ENCODE results near the gene COX8C. TPM values are rescaled to one million over a fixed set of nuclear protein-coding genes. Genes with fewer than 3 reads are reported as not detected.

Gene COX8C
- total RNA-seq, 4 donors from 2014 or later: not detected

DNA sequence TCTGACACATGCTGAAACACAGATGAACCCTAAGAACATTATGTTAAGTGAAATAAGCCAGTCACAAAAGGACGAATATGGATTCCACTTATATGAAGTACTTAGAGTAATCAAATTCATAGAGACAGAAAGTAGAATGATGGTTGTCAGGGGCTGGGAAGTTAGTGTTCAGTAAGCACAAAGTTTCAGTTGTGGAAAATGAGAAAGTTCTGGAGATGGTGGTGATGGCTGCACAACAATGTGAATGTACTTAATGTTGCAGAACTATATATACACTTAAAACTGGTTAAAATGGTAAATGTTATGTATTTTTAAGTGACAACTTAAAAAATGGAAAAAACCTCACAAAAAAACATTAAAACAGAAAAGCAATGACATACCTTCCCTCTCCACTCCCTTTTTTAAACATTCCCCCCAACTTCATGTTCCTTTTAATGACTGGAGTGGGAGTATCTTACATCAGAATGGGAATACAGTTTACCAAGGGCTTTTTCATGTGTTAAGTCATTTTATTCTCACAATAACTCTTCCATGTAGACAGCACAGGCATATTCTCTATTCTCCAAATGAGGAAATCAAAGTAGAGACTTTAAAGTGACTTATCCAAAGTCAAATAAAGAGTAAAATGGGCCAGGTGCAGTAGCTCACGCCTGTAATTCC is 38.2 kb upstream of the COX8C start:
- Histone ChIP-seq H3K27ac (no peak overlapping the region), H3K27me3 (no peaks in the 10 kb centered on the region), H3K4me3 (no peak overlapping the region), H3K4me1 (peaks cover 20% of the 10 kb centered on the region), H3K9me3 (no peaks in the 10 kb centered on the region), H3K36me3 (no peaks in the 10 kb centered on the region)
- TF ChIP-seq POLR2AphosphoS5 (IDR thresholded peaks at IDR 0.05): no peak
- no peak for TF ChIP-seq POLR2A (IDR thresholded peaks at IDR 0.05)
- TF ChIP-seq, protein P1, sequence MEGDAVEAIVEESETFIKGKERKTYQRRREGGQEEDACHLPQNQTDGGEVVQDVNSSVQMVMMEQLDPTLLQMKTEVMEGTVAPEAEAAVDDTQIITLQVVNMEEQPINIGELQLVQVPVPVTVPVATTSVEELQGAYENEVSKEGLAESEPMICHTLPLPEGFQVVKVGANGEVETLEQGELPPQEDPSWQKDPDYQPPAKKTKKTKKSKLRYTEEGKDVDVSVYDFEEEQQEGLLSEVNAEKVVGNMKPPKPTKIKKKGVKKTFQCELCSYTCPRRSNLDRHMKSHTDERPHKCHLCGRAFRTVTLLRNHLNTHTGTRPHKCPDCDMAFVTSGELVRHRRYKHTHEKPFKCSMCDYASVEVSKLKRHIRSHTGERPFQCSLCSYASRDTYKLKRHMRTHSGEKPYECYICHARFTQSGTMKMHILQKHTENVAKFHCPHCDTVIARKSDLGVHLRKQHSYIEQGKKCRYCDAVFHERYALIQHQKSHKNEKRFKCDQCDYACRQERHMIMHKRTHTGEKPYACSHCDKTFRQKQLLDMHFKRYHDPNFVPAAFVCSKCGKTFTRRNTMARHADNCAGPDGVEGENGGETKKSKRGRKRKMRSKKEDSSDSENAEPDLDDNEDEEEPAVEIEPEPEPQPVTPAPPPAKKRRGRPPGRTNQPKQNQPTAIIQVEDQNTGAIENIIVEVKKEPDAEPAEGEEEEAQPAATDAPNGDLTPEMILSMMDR (IDR thresholded peaks at IDR 0.05): no peak
- TF ChIP-seq EP300 (IDR thresholded peaks at IDR 0.05): no peak
- no peak for DNase-seq (ENCODE audit: low spot score in 2 of 2)
- 91% methylated on average over 2 of the region's 2 CpGs for WGBS

DNA sequence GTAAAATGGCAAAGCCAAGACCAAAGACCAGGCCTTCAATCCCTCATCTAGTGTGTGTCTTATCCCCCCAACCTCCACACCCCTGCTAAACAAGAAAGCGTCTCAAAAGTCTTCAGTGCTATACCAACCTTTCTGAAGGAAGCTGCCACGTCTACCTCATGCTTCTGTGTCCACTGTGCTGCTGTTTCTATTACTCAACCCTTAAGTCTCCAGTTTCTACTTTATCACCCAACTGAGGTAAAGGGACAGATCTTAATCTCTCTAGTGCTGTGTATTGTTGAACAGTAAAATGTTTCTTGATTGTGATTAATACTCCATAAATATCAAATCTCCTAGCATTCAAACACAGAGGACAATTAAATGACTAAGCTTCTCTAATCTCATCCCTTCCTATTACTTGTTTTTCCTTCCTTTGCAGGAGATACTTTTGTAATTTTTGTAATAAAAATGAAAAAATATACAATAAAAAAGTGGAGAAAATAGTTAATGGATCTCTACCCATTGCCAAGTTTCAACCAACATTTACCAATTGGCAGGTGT is 37.5 kb upstream of the COX8C start:
- Histone ChIP-seq H3K27ac (no peak overlapping the region), H3K4me3 (no peak overlapping the region), H3K36me3 (no peaks in the 10 kb centered on the region), H3K27me3 (no peaks in the 10 kb centered on the region), H3K9me3 (no peaks in the 10 kb centered on the region), H3K4me1 (peaks cover 14% of the 10 kb centered on the region)
- WGBS: 94% methylated on average over 2 of the region's 2 CpGs
- TF ChIP-seq EP300 (IDR thresholded peaks at IDR 0.05) (no peak), POLR2AphosphoS5 (IDR thresholded peaks at IDR 0.05) (no peak), POLR2A (IDR thresholded peaks at IDR 0.05) (no peak)
- TF ChIP-seq, protein P1 (IDR thresholded peaks at IDR 0.05): no peak
- DNase-seq (ENCODE audit: low spot score in 2 of 2): no peak

DNA sequence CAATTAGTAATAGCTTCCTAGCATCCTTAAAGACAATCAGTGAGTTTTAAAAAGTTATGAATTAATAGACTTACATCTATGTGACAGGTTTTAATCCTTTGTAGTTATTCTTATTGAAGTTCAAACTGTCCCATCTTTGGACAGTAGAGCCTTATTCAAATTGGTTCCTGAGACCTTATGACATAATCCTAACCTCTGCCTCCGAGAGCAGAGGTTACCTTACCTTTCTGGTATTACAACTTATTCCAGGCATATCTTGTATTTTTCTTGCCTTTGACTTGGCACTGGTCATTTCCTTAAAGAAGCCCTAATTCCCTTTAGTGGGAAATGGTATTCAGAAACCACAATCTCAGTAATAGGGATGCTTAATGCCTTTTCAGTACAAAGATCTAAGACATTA is 35.9 kb upstream of the COX8C start:
- DNase-seq (ENCODE audit: low spot score in 2 of 2): no peak
- H3K36me3 ChIP-seq: no peaks in the 10 kb centered on the region
- no peaks in the 10 kb centered on the region for H3K27me3 ChIP-seq
- H3K9me3 ChIP-seq: no peaks in the 10 kb centered on the region
- H3K4me1 ChIP-seq: peaks cover 14% of the 10 kb centered on the region
- TF ChIP-seq, protein P1 (IDR thresholded peaks at IDR 0.05): no peak
- TF ChIP-seq POLR2AphosphoS5 (IDR thresholded peaks at IDR 0.05) (no peak), POLR2A (IDR thresholded peaks at IDR 0.05) (no peak), EP300 (IDR thresholded peaks at IDR 0.05) (no peak)
- no peak overlapping the region for H3K27ac ChIP-seq
- H3K4me3 ChIP-seq: no peak overlapping the region
- WGBS: 57% methylated on average over 1 of the region's 1 CpG

DNA sequence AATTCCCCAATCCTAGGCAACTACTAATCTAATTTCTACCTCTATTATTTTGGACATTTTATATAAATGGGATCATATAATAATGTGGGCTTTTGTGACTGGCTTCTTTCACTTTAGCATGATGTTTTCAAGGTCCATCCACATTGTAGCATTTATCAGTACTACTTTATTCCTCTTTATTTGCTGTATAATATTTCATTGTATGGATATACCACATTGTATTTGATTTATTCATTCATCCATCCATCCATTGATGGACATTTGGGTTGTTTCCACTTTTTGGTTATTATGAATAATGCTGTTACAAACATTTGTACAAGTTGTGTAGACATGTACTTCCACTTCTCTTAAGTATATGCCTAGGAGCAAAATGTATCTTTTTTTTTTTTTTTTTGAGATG is 31.4 kb upstream of the COX8C start:
- Histone ChIP-seq H3K9me3 (no peaks in the 10 kb centered on the region), H3K27me3 (no peaks in the 10 kb centered on the region), H3K36me3 (no peaks in the 10 kb centered on the region), H3K4me1 (peaks cover 21% of the 10 kb centered on the region), H3K27ac (no peak overlapping the region), H3K4me3 (no peak overlapping the region)
- TF ChIP-seq EP300 (IDR thresholded peaks at IDR 0.05) (no peak), POLR2AphosphoS5 (IDR thresholded peaks at IDR 0.05) (no peak), POLR2A (IDR thresholded peaks at IDR 0.05) (no peak)
- TF ChIP-seq, protein P1 (IDR thresholded peaks at IDR 0.05): no peak
- no peak for DNase-seq (ENCODE audit: low spot score in 2 of 2)

DNA sequence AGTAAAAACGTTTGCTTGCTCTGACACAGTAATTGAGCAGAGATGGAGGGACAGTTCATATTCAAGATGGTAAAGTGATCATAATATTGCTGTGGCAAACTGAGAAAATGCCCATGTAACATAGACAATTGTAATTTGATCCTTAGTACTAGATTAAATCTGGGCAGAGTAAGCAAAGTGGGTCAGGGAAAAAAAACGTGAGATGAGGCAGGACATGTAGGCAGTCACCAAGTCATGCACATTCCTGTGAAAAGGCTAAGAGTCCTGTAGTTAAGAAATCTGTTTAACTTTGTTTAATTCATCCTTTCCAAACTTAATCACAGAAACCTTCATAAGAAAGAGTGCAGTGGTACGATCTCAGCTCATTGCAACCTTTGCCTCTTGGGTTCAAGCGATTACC is 30.3 kb upstream of the COX8C start:
- H3K4me3 ChIP-seq: no peak overlapping the region
- no peak for DNase-seq (ENCODE audit: low spot score in 2 of 2)
- no peak overlapping the region for H3K27ac ChIP-seq
- TF ChIP-seq, protein P1 (IDR thresholded peaks at IDR 0.05): no peak
- TF ChIP-seq EP300 (IDR thresholded peaks at IDR 0.05) (no peak), POLR2A (IDR thresholded peaks at IDR 0.05) (no peak), POLR2AphosphoS5 (IDR thresholded peaks at IDR 0.05) (no peak)
- H3K9me3 ChIP-seq: no peaks in the 10 kb centered on the region
- WGBS: 68% methylated on average over 4 of the region's 4 CpGs
- H3K27me3 ChIP-seq: no peaks in the 10 kb centered on the region
- peaks cover 21% of the 10 kb centered on the region for H3K4me1 ChIP-seq
- H3K36me3 ChIP-seq: no peaks in the 10 kb centered on the region

Measured in suprapubic skin (tissue), 4 donors.